GM19035 (cell line): Measurements from ENCODE around the gene WDR7.

Source experiments
- ATAC-seq: cut with Tn5 transposase; IDR thresholded peaks from one replicate; pipeline ENCODE4 v1.9.1; 2021; ENCODE audit not compliant: unreplicated experiment

Gene WDR7

GRCh38 chr18:56721031-56721430 lies 69.9 kb downstream of the WDR7 start:
- ATAC-seq: no peak

GRCh38 chr18:56721491-56721890 lies 70.3 kb downstream of the WDR7 start:
- no peak for ATAC-seq

- ATAC-seq: no peak
Measured at GRCh38 chr18:56722518-56722917, 71.4 kb downstream of the WDR7 start.

GRCh38 chr18:56723068-56723467 lies 71.9 kb downstream of the WDR7 start:
- ATAC-seq: no peak

- ATAC-seq: no peak
Measured at GRCh38 chr18:56723706-56724105, 72.5 kb downstream of the WDR7 start.

DNA sequence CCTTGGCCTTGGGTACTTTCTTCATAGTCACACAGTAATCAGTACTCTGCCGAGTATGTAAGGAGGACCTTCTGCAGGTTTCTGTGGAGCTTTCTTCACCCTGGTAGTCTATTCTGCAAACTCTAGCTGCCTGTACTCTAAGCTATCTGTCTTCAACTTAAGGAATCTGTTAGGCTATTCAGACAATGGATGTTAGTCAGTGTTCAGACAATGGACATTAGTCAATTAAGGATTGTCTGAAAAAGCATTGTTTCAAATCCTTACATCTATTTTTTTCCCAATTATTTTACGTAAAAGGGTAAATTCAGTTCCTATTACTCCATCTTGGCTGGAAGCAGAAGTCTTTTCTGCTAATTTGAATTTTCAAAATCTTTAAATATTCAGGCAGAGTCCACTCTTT lies 75.7 kb downstream of the WDR7 start:
- no peak for ATAC-seq

GRCh38 chr18:56727399-56727798 lies 76.2 kb downstream of the WDR7 start:
- ATAC-seq: no peak

- no peak for ATAC-seq
Measured at GRCh38 chr18:56728741-56729140, 77.6 kb downstream of the WDR7 start.

DNA sequence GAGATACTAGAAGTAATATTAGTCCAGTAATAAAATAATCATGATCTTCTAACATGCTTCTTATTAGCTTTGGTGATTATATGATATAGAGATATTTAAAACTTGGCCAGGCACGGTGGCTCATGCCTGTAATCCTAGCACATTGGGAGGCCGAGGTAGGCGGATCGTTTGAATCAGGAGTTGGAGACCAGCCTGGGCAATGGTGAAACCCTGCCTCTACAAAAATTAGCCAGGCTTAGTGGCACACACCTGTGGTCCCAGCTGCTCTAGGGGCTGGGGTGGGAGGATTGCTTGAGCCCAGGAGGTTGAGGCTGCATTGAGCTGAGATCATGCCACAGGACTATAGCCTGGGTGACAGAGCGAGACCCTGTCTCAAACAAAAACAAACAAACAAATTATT lies 87.0 kb downstream of the WDR7 start:
- no peak for ATAC-seq

DNA sequence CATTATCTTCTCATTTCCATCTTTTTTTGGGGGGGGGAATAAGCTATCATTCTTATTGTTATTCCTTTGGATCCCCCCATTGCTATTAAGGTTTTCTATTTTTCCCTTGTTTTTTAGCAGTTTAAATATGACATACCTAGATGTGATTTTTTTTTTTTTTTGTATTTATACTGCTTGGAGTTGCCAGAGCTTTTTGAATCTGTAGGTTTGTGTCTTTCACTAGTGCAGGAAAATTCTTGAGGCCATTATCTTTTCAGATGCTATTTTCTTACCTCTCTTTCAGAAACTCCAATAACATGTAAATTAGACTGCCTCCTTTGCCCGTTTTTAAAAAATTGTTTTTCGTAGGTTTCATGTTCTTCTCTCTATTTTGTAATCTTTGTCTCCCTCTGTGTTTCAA lies 88.6 kb downstream of the WDR7 start:
- ATAC-seq: no peak

DNA sequence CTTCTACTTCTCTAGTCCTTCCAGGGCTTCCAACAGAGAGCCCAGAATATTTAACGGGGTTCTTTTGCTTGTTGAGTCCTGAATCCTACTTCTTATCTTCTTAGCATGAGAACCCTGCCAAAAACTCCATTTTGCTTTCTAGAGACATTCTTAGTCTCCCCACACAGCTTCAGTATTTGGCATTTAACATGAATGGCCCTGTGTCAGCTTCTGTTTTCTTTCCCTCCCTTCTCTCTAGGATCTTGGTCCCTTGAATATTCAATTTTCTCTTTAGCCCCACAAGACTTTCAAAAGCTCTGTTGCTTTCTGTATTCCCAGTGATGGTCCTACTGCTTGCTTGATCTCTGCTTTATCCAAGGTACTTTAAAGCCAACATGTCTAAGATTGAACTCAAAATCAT lies 89.5 kb downstream of the WDR7 start:
- ATAC-seq: no peak

GRCh38 chr18:56741685-56742084 lies 90.5 kb downstream of the WDR7 start:
- ATAC-seq: no peak

DNA sequence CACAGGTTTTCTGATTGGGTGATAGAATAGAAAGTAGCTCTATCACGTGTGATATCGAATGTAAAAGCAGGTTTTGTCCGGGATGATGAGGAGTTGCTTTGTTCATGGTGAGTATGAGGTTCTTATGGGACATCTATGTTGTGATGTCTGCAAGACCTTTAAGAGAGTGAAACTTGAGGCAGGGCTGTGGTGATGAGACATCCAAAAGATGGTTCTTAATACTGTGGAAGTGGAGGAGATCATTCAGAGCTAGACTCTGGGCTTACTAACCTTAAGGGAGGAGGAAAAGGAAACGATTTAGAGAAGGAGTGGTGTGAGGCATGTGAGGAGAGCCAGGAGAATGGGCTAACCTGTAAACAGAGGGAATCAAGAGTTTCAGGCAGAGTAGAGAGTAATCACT lies 92.0 kb downstream of the WDR7 start:
- ATAC-seq: no peak

GRCh38 chr18:56747032-56747658 lies 96.0 kb downstream of the WDR7 start:
- ATAC-seq: peak; percentile 80

GRCh38 chr18:56747857-56748256 lies 96.7 kb downstream of the WDR7 start:
- no peak for ATAC-seq

DNA sequence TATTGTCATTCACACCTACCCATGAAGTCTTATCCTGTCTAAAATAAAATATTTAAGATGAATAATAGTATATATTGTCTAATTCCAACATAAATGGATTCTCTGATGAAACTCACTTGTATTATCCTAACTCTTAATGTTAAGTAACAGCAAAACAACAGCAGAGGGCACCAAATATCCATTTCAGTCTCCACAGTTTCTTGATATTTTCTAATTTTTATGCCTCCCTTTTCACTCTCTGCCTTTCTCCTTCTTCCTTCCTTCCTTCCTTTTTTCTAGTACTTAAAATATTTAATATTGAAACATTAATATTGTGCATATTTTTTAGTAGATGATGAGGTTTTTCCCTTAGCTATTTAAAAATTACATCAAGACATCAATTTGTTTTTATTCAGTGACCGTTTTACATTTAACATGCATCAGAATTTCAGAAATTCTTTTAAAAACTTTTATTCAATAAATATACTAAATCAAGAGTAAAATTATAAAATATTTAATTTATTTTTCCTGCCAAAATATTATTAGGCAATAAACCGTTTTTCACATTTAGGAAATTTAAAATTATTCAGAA lies 97.6 kb downstream of the WDR7 start:
- no peak for ATAC-seq

DNA sequence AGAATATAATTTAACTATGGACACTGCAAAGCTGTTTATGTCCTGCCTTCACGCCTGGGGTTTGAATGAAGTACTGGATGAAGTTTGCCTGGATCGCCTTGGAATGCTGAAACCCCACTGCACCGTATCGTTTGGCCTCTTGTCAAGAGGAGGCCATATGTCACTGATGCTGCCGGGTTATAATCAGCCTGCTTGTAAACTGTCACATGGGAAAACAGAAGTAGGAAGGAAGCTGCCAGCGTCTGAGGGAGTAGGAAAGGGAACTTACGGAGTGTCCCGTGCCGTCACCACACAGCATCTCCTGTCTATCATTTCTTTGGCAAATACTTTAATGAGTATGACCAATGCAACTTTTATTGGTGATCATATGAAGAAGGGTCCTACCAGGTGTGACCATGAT lies 105.8 kb downstream of the WDR7 start:
- ATAC-seq: no peak

GRCh38 chr18:56770097-56770496 lies 118.9 kb downstream of the WDR7 start:
- ATAC-seq: no peak

- ATAC-seq: no peak
Measured at GRCh38 chr18:56770873-56771272, 119.7 kb downstream of the WDR7 start.

GRCh38 chr18:56775701-56776100 lies 124.5 kb downstream of the WDR7 start:
- no peak for ATAC-seq

GRCh38 chr18:56787390-56787789 lies 136.2 kb downstream of the WDR7 start:
- ATAC-seq: no peak

DNA sequence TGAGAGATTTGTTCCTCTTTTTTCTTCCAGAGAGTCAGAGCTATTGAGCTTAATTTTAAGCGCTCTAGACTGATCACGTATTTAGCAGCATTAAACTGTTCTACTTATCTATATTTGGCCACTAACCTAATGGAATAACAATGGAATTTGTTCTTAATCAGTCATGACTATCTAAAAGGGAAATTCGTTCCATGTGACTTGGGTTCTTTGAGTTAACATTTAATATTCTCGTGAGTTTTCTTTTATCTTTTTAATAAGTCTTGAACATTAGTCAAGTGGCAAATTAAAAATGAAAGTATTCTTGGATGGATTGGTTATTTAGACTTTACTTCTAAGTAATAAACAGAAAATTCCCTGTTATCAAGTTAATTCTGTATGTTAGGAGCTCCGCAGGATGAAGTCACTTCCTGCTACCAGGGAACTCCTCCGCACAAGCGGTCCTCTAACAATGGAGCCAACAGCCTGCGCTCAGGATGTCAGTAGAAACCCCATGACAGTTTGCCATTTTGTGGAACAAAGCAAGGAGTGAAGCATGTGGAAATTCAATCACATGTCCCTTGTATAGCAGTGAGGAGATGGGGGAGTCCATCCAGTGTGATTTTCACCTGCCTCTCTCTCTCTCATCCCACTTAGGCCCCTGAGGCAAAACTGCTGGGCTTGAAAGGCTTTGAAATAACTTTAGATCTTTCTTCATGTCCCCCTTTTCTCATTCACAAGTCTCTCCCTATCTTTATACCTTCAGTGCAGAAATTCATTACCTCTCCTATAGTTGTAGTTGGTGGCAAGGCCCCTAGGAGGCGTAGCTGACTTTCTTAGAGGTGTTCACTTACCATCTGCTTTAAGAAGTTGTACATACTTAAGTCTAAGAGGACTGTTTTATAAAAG lies 138.1 kb downstream of the WDR7 start:
- ATAC-seq: no peak
